HG03558 (cell line): Measurements from ENCODE around the gene POGK.
A peak's percentile ranks its signal among the peaks of the same experiment; 100 is the strongest.
"Not testable (repeated sequence)": the region's sequence is repeated elsewhere in the genome, so short reads cannot be mapped to it uniquely, and the experiment has no call there.

Experiments
- ATAC-seq: cut with Tn5 transposase; IDR thresholded peaks from one replicate; pipeline ENCODE4 v1.9.1; 2021; ENCODE audit warnings: moderate number of reproducible peaks; ENCODE audit not compliant: unreplicated experiment; ENCODE audit errors: extremely low read depth

The POGK gene

DNA sequence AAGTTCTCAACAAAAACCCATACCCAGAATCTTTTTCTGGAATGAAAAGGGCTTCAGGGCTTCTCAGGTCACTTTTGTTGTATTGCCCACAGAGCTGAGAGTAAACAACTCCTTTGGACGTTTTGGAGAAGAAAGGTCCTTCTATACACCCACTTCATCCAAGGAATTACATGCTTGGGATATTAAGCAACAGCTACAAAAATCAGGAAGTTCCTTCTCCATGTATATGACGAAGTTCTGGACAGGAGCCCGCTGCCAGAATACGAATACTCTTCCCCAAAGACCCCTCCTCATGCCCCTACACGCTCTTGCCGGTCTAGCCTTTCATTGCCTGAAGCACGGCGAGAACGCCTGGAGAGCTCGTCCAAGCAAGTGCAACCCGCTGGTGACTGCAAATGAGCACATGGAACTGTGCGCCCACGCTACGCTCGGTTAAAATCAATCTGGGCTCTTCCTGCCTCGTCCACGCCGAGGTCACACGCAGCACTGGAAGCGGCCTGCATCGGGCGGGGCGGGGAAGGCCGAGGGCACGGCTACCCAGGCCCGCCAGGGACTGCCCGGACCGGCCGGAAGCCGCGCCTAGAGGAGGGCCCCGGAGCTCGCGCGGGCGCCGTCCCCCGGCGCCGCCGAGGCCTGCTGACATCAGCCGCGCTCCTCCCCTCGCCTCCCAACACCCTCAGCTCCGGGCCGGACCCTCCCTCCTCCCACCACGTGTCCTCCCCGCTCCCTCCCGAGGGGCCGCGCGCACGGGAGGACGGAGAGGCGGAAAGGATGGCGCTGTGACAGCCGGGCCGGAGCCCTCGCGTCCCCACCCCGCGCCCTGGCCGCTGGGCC lies at the start of gene POGK:
POGK (plus strand) TSS at position 710 of the 834 bp plus-strand sequence. CDS start 1,482 bp downstream, outside the sequence.
- peak; percentile 94 for ATAC-seq

GRCh38 chr1:166796620-166797236 lies 42.5 kb upstream of the POGK start:
- ATAC-seq = no peak

- ATAC-seq = no peak
Observed at GRCh38 chr1:166808952-166809351, 30.3 kb upstream of the POGK start.

DNA sequence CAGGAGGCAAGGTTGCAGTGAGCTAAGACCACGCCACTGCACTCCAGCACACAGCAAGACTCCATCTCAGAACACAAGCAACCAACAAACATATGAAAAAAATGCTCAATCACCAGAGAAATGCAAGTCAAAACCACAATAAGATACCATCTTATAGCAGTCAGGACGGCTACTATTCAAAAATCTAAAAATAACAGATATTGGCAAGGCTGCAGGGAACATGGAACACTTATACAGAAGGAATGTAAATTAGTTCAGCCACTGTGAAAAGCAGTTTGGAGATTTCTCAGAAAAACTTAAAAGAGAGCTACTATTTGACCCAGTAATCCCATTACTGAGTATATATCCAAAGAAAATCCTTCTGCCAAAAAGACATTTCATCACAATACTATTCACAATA lies 27.6 kb upstream of the POGK start:
- ATAC-seq = no peak

- no peak for ATAC-seq
Observed at GRCh38 chr1:166813508-166814223, 25.6 kb upstream of the POGK start.

DNA sequence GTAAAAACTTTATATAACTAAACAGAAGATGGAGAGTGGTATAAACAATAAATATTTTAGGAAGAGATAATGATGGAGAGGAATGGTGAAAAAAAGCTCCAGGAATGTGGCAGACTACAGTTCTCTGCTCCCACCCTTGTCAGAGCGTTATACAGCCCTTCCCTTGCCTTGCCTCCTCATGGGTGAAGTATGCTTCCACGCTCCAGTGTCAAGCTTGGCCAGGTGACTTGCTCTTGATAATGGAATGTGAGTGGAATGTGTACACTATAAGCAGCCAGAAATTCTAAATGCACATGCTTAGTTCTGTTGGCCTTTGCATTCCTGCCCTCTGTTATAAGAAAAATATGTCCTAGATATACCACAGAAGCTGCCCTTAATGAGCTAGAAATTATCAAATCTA lies 24.7 kb upstream of the POGK start:
- ATAC-seq = no peak

DNA sequence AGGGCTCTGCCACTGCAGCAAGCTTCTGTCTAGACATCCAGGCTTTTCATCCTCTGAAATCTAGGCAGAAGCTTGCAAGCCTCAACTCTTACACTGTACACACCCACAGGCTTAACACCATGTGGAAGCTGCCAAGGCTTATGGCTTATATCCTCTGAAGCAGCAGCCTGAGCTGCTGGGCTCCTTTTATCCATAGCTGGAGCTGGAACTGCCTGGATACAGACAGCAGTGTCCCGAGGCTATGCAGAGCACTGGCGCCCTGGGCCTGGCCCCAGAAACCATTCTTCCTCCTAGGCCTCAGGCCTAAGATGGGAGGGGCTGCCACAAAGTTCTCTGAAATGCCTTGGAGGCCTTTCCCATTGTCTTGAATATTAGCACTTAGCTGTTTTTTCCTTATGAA lies 19.3 kb upstream of the POGK start:
- no peak for ATAC-seq

DNA sequence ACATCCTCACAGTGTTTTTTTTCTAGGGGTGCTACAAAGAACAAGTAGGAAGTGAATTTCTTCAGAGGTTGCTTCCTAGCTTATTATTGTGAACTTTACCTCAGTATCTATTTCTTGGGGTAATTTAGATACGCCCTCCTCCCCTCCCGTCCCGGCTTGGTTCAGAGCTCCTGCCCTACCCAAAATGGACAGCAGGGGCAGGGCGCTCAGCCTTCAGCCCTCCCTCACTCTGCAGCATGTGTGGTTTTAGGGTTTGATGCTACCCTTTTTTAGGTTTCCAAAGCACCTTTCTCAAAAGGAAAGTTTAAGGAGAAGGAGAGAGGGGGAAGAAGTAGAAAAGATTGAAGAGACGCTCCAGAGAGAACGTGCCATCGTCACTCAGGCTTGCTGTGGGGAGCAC lies 16.9 kb upstream of the POGK start:
- ATAC-seq = no peak

- ATAC-seq = no peak
Observed at GRCh38 chr1:166827426-166827825, 11.8 kb upstream of the POGK start.

- ATAC-seq = not testable (repeated sequence)
Observed at GRCh38 chr1:166829762-166830161, 9.5 kb upstream of the POGK start.

DNA sequence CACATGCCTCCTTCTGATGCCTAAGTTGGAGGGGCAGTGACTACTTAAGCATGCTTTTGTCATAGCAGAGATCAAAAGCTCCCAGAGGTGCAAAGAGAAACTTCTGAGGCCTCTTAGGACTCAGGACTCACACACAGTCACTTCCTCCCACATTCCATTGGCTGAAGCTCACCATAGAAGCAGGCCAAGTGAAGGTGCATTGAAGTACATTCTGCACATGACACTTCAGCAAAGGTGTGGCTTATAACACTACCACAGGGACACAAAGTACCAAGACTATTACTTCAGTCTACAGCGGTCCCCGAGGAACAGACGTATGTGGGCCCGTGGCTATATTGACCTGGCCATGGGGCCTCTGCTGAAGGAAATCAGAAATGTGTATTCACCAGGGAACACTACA lies 2.5 kb upstream of the POGK start:
- ATAC-seq = no peak

DNA sequence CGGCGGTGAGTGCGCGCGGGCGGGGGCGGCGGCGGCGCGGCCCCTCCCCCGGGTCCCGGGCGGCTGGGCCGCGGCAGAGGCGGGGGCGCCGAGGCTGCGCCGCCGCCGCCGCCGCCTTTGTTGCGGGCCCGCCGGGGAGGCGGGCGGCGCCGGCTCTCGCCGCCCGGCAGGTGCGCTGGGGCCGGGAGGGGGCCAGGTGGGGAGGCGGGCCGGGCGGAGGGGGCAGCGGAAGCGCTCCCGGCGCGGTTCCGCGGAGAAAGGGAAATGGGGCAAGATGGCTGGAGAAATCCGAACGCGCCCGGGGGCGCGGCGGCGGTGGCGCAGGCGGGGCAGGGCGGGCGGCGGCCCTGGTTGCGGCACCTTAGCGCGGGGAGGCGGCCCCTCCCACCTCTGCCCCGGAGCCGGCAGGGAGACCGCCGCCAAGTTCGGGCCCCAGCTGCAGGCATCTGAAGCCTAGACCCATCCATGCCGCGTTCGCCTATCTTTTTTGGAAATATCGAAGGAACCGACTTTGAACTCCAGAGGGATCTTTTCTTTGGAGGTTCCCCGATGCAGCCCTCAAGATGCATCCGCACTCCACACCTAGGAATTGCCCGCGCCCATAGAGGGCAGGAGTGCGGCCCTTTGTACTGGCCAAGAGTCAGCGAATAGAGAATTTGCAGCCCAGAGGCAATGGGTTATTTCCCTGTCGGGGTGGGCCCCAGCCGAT lies 479 bp downstream of the POGK start:
- ATAC-seq = peak; percentile 6

DNA sequence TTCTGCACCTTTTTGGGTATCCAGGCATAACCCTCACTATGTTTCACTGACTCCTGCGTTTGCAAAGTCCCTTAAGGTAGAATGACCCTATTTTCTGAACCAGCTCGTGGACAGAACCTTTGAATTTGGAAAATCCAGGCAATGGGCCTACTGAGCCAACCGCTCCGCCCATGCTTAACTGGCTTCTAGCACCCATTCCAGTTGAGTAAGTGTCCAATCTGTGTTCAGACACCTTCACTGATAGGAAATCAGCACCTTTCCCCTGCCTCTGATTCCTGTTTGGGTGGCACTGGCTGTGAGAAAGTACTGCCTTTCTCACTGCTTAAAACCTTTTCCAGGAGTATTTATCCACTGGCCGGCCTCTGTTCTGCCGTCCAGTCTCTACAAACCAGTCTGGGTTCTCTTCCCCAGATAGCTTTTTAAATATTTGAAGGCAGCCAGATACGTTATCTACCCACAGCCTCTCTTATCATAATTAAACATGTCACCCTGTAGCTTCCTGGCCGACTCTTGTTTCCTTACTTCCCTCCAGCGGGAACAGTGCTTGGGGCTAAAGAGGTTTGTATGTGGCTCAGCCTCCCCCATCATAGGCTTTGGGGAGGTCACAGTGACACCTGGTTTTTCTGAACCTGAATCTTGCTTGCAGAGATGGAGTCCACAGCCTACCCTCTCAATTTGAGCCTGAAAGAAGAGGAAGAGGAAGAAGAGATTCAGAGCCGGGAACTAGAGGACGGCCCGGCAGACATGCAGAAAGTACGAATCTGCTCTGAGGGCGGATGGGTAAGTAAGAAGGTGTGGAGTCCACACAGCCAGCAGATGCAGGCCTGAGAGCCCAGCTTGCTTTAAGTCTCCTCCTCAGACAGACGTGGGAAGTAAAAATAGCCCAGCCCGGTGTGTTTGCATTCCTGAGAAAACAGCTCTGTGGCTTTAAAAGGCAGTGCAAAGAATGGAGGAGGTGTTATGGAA lies 1.3 kb downstream of the POGK start:
- no peak for ATAC-seq

- no peak for ATAC-seq
Observed at GRCh38 chr1:166843322-166843721, 4.0 kb downstream of the POGK start.

GRCh38 chr1:166843769-166844596 lies 4.7 kb downstream of the POGK start:
- no peak for ATAC-seq

DNA sequence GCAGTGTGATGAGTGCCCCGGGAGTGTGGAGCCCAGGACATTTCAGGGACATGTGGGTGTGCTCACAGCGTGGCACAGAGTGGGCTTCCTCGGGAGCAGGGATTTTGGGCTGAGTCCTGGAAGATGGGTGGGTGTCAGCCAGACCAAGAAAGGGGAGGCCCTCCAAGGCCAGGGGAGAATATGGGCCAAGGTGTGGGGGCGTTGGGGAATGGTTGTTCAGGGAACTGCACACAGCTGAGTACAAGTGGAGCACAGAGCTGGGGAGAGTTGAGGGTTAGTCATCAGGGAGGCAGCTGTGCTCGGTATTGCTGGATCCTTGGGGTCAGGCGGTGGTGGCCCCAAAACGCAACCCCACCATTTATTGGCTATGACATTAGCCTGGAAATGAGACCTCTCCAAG lies 5.5 kb downstream of the POGK start:
- no peak for ATAC-seq

DNA sequence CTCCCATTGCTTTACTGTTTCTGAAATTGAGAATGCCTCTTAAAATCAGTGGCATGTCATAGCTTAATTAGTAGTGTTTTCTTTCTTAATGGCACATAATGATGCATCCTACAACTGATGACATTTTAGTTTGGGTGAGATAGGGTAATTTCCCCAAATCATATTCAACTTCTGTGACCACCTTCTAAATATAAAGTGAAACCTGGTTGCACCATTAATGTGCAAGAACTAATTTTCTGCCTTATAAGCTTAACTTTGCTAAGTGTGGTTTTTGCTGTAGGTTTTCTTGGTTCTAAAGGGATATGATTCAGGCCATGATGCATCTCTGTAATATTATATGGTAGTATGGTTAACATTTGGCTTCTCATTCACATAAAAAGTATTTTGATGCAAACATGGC lies 8.9 kb downstream of the POGK start:
- no peak for ATAC-seq

DNA sequence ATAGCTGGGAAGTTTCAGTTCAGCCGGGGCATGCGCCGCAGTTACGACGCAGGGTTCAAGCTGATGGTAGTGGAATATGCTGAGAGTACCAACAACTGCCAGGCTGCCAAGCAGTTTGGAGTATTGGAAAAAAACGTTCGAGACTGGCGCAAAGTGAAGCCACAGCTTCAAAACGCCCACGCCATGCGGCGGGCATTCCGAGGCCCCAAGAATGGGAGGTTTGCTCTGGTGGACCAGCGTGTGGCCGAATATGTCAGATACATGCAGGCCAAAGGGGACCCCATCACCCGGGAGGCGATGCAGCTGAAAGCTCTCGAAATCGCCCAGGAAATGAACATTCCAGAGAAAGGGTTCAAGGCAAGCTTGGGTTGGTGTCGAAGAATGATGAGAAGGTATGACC lies 9.9 kb downstream of the POGK start:
- ATAC-seq = no peak

- ATAC-seq = no peak
Observed at GRCh38 chr1:166852918-166853317, 13.6 kb downstream of the POGK start.
